GM12864 (cell line): Measurements from ENCODE around the gene SEMA6D.

Experiments used
- DNase-seq: peaks from one replicate; pipeline ENCODE4 v3.0.0-alpha.2; 2011; ENCODE audit warnings: low read depth
- H3K4me3 ChIP-seq: 2 replicates; pipeline ENCODE4 v1.5.1; 2011; ENCODE audit warnings: mild to moderate bottlenecking, low read depth, low read length, control low read depth
- CTCF ChIP-seq: IDR thresholded peaks from 2 replicates; pipeline ENCODE4 v1.5.1; 2011; ENCODE audit warnings: low read depth, mild to moderate bottlenecking, moderate library complexity, low read length, control low read depth, inconsistent platforms; ENCODE audit errors: missing control alignments

Gene SEMA6D

GRCh38 chr15:47725051-47725450 is 7.7 kb downstream of the SEMA6D start:
- no peak for TF ChIP-seq CTCF
- H3K4me3 ChIP-seq: no peak overlapping the region
- DNase-seq: no peak

GRCh38 chr15:47725906-47726305 is 8.6 kb downstream of the SEMA6D start:
- H3K4me3 ChIP-seq: no peak overlapping the region
- DNase-seq: no peak
- no peak for TF ChIP-seq CTCF

DNA sequence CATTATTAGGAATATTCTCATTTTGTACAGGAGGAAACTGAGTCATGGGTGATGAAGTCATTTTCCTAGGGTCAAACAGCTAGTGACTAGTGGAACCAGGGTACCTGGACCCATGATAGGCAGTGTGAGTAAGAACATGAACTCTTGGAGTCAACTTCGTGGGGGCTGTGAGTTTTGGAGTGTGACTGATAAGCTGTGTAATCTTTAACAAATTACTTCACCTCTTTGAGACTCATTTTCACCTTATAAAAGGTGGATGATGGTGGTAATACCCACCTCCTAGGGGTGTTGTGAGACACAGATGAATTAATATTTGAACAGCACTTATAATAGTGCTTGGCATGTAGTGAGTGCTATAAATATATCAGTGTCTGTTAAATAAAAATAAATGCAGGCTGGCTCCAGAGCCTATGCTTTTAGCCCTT is 9.1 kb downstream of the SEMA6D start:
- TF ChIP-seq CTCF: no peak
- no peak overlapping the region for H3K4me3 ChIP-seq
- DNase-seq: no peak

DNA sequence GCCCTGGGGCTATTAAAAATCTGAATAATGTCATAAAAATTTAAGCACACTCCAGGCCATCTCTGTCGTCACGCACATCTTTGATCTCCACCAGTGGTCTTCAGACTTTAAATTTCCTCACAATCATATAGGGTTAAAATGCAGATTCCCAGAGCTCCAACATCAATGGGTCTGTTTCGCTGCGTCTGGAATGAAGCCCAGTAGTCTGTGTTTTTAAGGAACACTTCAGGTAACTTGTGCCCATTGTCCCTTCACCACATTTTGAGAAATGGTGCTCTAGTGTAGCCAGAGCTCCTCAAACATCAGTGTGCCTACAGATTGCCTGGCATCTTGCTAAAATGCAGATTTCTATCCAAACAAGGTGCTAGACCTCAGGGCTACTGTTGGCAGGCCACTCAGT is 9.8 kb downstream of the SEMA6D start:
- no peak overlapping the region for H3K4me3 ChIP-seq
- DNase-seq: no peak
- TF ChIP-seq CTCF: no peak

- DNase-seq: no peak
- no peak overlapping the region for H3K4me3 ChIP-seq
- no peak for TF ChIP-seq CTCF
Observed at GRCh38 chr15:47727676-47728075, 10.4 kb downstream of the SEMA6D start.

DNA sequence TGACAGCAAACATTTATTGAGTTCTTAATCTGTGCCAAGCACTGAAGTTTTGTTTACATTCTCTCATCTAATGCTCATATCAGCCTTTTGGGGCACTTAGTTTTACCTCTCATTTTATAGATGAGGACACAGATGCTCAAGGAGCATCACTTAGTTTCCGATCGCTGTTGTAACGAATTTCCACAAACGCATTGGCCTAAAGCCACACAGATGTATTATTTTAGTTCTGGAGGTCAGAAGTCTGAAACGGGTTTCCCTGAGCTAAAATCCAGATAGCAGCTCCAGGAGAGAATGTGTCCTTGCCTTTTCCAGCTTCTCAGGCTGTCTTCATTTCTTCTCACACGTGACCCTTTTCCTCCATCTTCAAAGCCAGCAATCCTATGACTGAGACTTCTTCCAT is 11.1 kb downstream of the SEMA6D start:
- no peak for TF ChIP-seq CTCF
- DNase-seq: no peak

GRCh38 chr15:47728886-47729285 is 11.6 kb downstream of the SEMA6D start:
- no peak for TF ChIP-seq CTCF
- H3K4me3 ChIP-seq: no peak overlapping the region
- DNase-seq: no peak

More for the DNA sequence above, 11.1 kb downstream of the SEMA6D start:
- no peak overlapping the region for H3K4me3 ChIP-seq
